G401 (cell line): Measurements from ENCODE around the gene CFAP299. TPM values are rescaled to one million over a fixed set of nuclear protein-coding genes. Genes with fewer than 3 reads are reported as not detected.
"Not testable (repeated sequence)": the region's sequence is repeated elsewhere in the genome, so short reads cannot be mapped to it uniquely, and the experiment has no call there.

Experiments
- DNase-seq: peaks from one replicate; pipeline ENCODE4 v3.0.0-alpha.2; 2015; ENCODE audit warnings: low spot score
- in situ Hi-C: cut with HindIII; loops from 2 replicates; pipeline ENCODE4 v1.10.0; 2016; ENCODE audit warnings: low sequenced_read_pairs, mixed read lengths
- total RNA-seq: library from RNA; depleted of rRNA; stranded (reverse); fragments of >200 nt; shearing (Covaris generic); gene quantifications from 2 replicates; pipeline ENCODE4 v1.2.3, GENCODE V29; 2014

CFAP299 gene
- total RNA-seq, 1 experiment from 2014 or later: 0.14 TPM

GRCh38 chr4:80322716-80323115, 12.8 kb upstream of the CFAP299 start:
- in situ Hi-C loops: no loop called here
- DNase-seq: peak; percentile 49

- in situ Hi-C loops: no loop called here
- DNase-seq: no peak
These were observed 11.4 kb upstream of the CFAP299 start for GRCh38 chr4:80324171-80324570.

GRCh38 chr4:80331693-80332092, 3.8 kb upstream of the CFAP299 start:
- DNase-seq: no peak
- in situ Hi-C loops: no loop called here

- no peak for DNase-seq
- in situ Hi-C loops: no loop called here
These were observed 2.4 kb upstream of the CFAP299 start for GRCh38 chr4:80333121-80333520.

GRCh38 chr4:80334568-80334967, 962 bp upstream of the CFAP299 start:
- DNase-seq: no peak
- in situ Hi-C loops: no loop called here

- in situ Hi-C loops: no loop called here
- DNase-seq: no peak
These were observed 340 bp upstream of the CFAP299 start for GRCh38 chr4:80335226-80335553.

GRCh38 chr4:80336582-80336981, 1.1 kb downstream of the CFAP299 start:
- in situ Hi-C loops: no loop called here
- peak; percentile 68 for DNase-seq

- DNase-seq: no peak
- in situ Hi-C loops: no loop called here
These were observed 4.5 kb downstream of the CFAP299 start for GRCh38 chr4:80340036-80340435.

GRCh38 chr4:80342684-80343083, 7.2 kb downstream of the CFAP299 start:
- in situ Hi-C loops, DNase-seq: not testable (repeated sequence)

GRCh38 chr4:80343887-80344286, 8.4 kb downstream of the CFAP299 start:
- no peak for DNase-seq
- in situ Hi-C loops: no loop called here

GRCh38 chr4:80360084-80360483, 24.6 kb downstream of the CFAP299 start:
- DNase-seq: no peak
- in situ Hi-C loops: loop anchor here (25.0 kb wide), 1 partner anchor 677 kb away; the partner anchor contains the start of gene BMP3

GRCh38 chr4:80360900-80361299, 25.4 kb downstream of the CFAP299 start:
- no peak for DNase-seq
- in situ Hi-C loops: loop anchor here (25.0 kb wide), 1 partner anchor 676 kb away; the partner anchor contains the start of gene BMP3

GRCh38 chr4:80361329-80361900, 25.9 kb downstream of the CFAP299 start:
- in situ Hi-C loops: loop anchor here (25.0 kb wide), 1 partner anchor 676 kb away; the partner anchor contains the start of gene BMP3
- DNase-seq: peak; percentile 40

- peak; percentile 30 for DNase-seq
- in situ Hi-C loops: loop anchor here (25.0 kb wide), 1 partner anchor 675 kb away; the partner anchor contains the start of gene BMP3
These were observed 27.1 kb downstream of the CFAP299 start for GRCh38 chr4:80362578-80363181.

GRCh38 chr4:80365928-80366327, 30.4 kb downstream of the CFAP299 start:
- DNase-seq: peak; percentile 75
- in situ Hi-C loops: loop anchor here (25.0 kb wide), 1 partner anchor 671 kb away; the partner anchor contains the start of gene BMP3

GRCh38 chr4:80367737-80368136, 32.2 kb downstream of the CFAP299 start:
- in situ Hi-C loops: loop anchor here (25.0 kb wide), 1 partner anchor 670 kb away; the partner anchor contains the start of gene BMP3
- DNase-seq: no peak

- DNase-seq: no peak
- in situ Hi-C loops: loop anchor here (25.0 kb wide), 1 partner anchor 667 kb away; the partner anchor contains the start of gene BMP3
These were observed 35.1 kb downstream of the CFAP299 start for GRCh38 chr4:80370635-80371034.

- DNase-seq: no peak
- in situ Hi-C loops: loop anchor here (25.0 kb wide), 1 partner anchor 666 kb away; the partner anchor contains the start of gene BMP3
These were observed 35.5 kb downstream of the CFAP299 start for GRCh38 chr4:80371046-80371445.

GRCh38 chr4:80374180-80374579, 38.6 kb downstream of the CFAP299 start:
- in situ Hi-C loops: loop anchor here (25.0 kb wide), 1 partner anchor 663 kb away; the partner anchor contains the start of gene BMP3
- no peak for DNase-seq

GRCh38 chr4:80382090-80382832, 46.7 kb downstream of the CFAP299 start:
- in situ Hi-C loops: no loop called here

More at GRCh38 chr4:80382090-80382832, 46.7 kb downstream of the CFAP299 start:
- DNase-seq: no peak
